Measurements from ENCODE around the gene RTL1. TPM values are rescaled to one million over a fixed set of nuclear protein-coding genes. Genes with fewer than 3 reads are reported as not detected.

Gene RTL1
- polyA plus RNA-seq, 1 experiment, result not detected

GRCh38 chr14:100851946-100852620, 51.4 kb downstream of the RTL1 start:
- Histone ChIP-seq H3K27me3 (ENCODE audit: control insufficient read depth, insufficient read depth, low read length) (no peaks in the 10 kb centered on the region), H3K36me3 (ENCODE audit: control insufficient read depth, insufficient read depth, low read length) (peaks cover 5% of the 10 kb centered on the region; the same call in 1 of the 2 replicates), H3K4me3 (ENCODE audit: low read depth, low read length) (no peak overlapping the region)
- no peak for DNase-seq (ENCODE audit: low read depth)
- CTCF ChIA-PET, result interaction anchor here (0.5 to 1.2 kb wide), 3 partner anchors 11 to 777 kb away, joined by 3 to 6 read pairs (median 3); no protein-coding TSS in a partner anchor
- POLR2A ChIA-PET, result no interaction called here
- no peak for TF ChIP-seq CTCF (IDR thresholded peaks at IDR 0.05; ENCODE audit: insufficient read depth, low read depth, low read length)

- ChIA-PET POLR2A (no interaction called here), CTCF (interaction anchor here (1.1 to 1.5 kb wide), 4 partner anchors 12 to 778 kb away, joined by 3 to 6 read pairs (median 4); no protein-coding TSS in a partner anchor)
- H3K36me3 ChIP-seq (ENCODE audit: control insufficient read depth, insufficient read depth, low read length), result peaks cover 5% of the 10 kb centered on the region; the same call in 1 of the 2 replicates
- no peak for DNase-seq (ENCODE audit: low read depth)
- no peak overlapping the region for H3K4me3 ChIP-seq (ENCODE audit: low read depth, low read length)
- TF ChIP-seq CTCF (IDR thresholded peaks at IDR 0.05; ENCODE audit: insufficient read depth, low read depth, low read length), result no peak
- H3K27me3 ChIP-seq (ENCODE audit: control insufficient read depth, insufficient read depth, low read length), result no peaks in the 10 kb centered on the region
Measured at GRCh38 chr14:100851586-100851916, 52.0 kb downstream of the RTL1 start.

GRCh38 chr14:100850841-100851585, 52.5 kb downstream of the RTL1 start:
- no peak for DNase-seq (ENCODE audit: low read depth)
- POLR2A ChIA-PET, result no interaction called here
- CTCF ChIA-PET, result interaction anchor here (0.7 to 1.5 kb wide), 6 partner anchors 12 to 790 kb away, joined by 3 to 5 read pairs (median 4); no protein-coding TSS in a partner anchor

GRCh38 chr14:100849115-100849781, 54.3 kb downstream of the RTL1 start:
- peaks cover 11% of the 10 kb centered on the region for H3K36me3 ChIP-seq (ENCODE audit: control insufficient read depth, insufficient read depth, low read length)
- no peaks in the 10 kb centered on the region for H3K27me3 ChIP-seq (ENCODE audit: control insufficient read depth, insufficient read depth, low read length)
- TF ChIP-seq CTCF (IDR thresholded peaks at IDR 0.05; ENCODE audit: insufficient read depth, low read depth, low read length), result no peak
- no peak for DNase-seq (ENCODE audit: low read depth)
- POLR2A ChIA-PET, result no interaction called here
- CTCF ChIA-PET, result interaction anchor here (0.7 kb wide), 1 partner anchor 176 kb away, joined by 3 read pairs; no protein-coding TSS in a partner anchor
- no peak overlapping the region for H3K4me3 ChIP-seq (ENCODE audit: low read depth, low read length)

More at GRCh38 chr14:100850841-100851585, 52.5 kb downstream of the RTL1 start:
- H3K27me3 ChIP-seq (ENCODE audit: control insufficient read depth, insufficient read depth, low read length), result no peaks in the 10 kb centered on the region
- peak; percentile 74 for TF ChIP-seq CTCF (IDR thresholded peaks at IDR 0.05; ENCODE audit: insufficient read depth, low read depth, low read length)
- H3K4me3 ChIP-seq (ENCODE audit: low read depth, low read length), result no peak overlapping the region
- H3K36me3 ChIP-seq (ENCODE audit: control insufficient read depth, insufficient read depth, low read length), result peaks cover 5% of the 10 kb centered on the region; the same call in 1 of the 2 replicates

All from BJ (cell line).